Measurements from ENCODE around the gene TRIM39. TPM values are rescaled to one million over a fixed set of nuclear protein-coding genes. Genes with fewer than 3 reads are reported as not detected.

TRIM39 gene
- total RNA-seq, 6 donors from 2014 or later = 12.2 to 23.3 (median 16.2) TPM

GRCh38 chr6:30325873-30326525 lies 728 bp upstream of the TRIM39 start:
- 1% methylated on average over 16 to 29 of the region's 29 CpGs for WGBS, 2 donors
- H3K9me3 ChIP-seq = no peaks in the 10 kb centered on the region
- H3K27me3 ChIP-seq = no peaks in the 10 kb centered on the region
- H3K4me1 ChIP-seq = peaks cover 16 to 47% (median 26%) of the 10 kb centered on the region in 4 donors
- H3K36me3 ChIP-seq = peaks cover 0 to 19% (median 16%) of the 10 kb centered on the region in 4 donors
- peak; percentile 87 to 92 for ATAC-seq (ENCODE audit: low FRiP score in 2 of 2)
- TF ChIP-seq POLR2AphosphoS5 (IDR thresholded peaks at IDR 0.05) (peak in 1 of 2 donors; percentile 1), CTCF (IDR thresholded peaks at IDR 0.05) (no peak)
- H3K4me3 ChIP-seq = peak overlapping the region; percentile 64 to 95 (median 91)
- H3K27ac ChIP-seq = peak overlapping the region; percentile 93 to 99 (median 98)
- DNase-seq = peak in 1 of 2 donors; percentile 84

GRCh38 chr6:30327232-30327746 lies 562 bp downstream of the TRIM39 start:
- H3K4me1 ChIP-seq = peaks cover 16 to 47% (median 26%) of the 10 kb centered on the region in 4 donors

GRCh38 chr6:30328397-30328796 lies 1.7 kb downstream of the TRIM39 start:
- Histone ChIP-seq H3K4me3 (no peak overlapping the region), H3K36me3 (peaks cover 0 to 41% (median 24%) of the 10 kb centered on the region in 4 donors), H3K9me3 (no peaks in the 10 kb centered on the region), H3K4me1 (peaks cover 16 to 39% (median 24%) of the 10 kb centered on the region in 4 donors), H3K27me3 (no peaks in the 10 kb centered on the region), H3K27ac (no peak overlapping the region)
- TF ChIP-seq POLR2AphosphoS5 (IDR thresholded peaks at IDR 0.05) (no peak), CTCF (IDR thresholded peaks at IDR 0.05) (no peak), EP300 (IDR thresholded peaks at IDR 0.05) (no peak), POLR2A (IDR thresholded peaks at IDR 0.05) (no peak)
- DNase-seq (no peak), ATAC-seq (ENCODE audit: low FRiP score in 2 of 2) (no peak)

More at GRCh38 chr6:30327232-30327746, 562 bp downstream of the TRIM39 start:
- H3K27ac ChIP-seq = peak overlapping the region; percentile 93 to 99 (median 98)
- ATAC-seq (ENCODE audit: low FRiP score in 2 of 2) = no peak
- H3K4me3 ChIP-seq = peak overlapping the region; percentile 64 to 95 (median 91)
- no peaks in the 10 kb centered on the region for H3K27me3 ChIP-seq
- WGBS, 2 donors = 3% methylated on average over 17 of the region's 17 CpGs
- H3K36me3 ChIP-seq = peaks cover 0 to 32% (median 24%) of the 10 kb centered on the region in 4 donors
- DNase-seq = no peak
- no peaks in the 10 kb centered on the region for H3K9me3 ChIP-seq
- no peak for TF ChIP-seq CTCF (IDR thresholded peaks at IDR 0.05)
- TF ChIP-seq POLR2A (IDR thresholded peaks at IDR 0.05) = no peak
- TF ChIP-seq EP300 (IDR thresholded peaks at IDR 0.05) = no peak
- TF ChIP-seq POLR2AphosphoS5 (IDR thresholded peaks at IDR 0.05) = no peak

GRCh38 chr6:30329331-30329730 lies 2.6 kb downstream of the TRIM39 start:
- ATAC-seq (ENCODE audit: low FRiP score in 2 of 2) (no peak), DNase-seq (peak in 1 of 2 donors; percentile 70)
- TF ChIP-seq POLR2A (IDR thresholded peaks at IDR 0.05) (no peak), CTCF (IDR thresholded peaks at IDR 0.05) (no peak), POLR2AphosphoS5 (IDR thresholded peaks at IDR 0.05) (peak in 1 of 2 donors; percentile 29)

More at GRCh38 chr6:30329331-30329730, 2.6 kb downstream of the TRIM39 start:
- peak overlapping the region in 3 of 4 donors; percentile 17 to 74 (median 50) for H3K27ac ChIP-seq
- H3K27me3 ChIP-seq = no peaks in the 10 kb centered on the region
- peaks cover 0 to 51% (median 27%) of the 10 kb centered on the region in 4 donors for H3K36me3 ChIP-seq
- whole genome bisulfite sequencing, 2 donors = 89 to 98% methylated on average over 12 of the region's 12 CpGs
- H3K9me3 ChIP-seq = no peaks in the 10 kb centered on the region
- H3K4me1 ChIP-seq = peaks cover 16 to 30% (median 21%) of the 10 kb centered on the region in 4 donors
- no peak overlapping the region for H3K4me3 ChIP-seq
